AG08396 (cell line): Measurements from ENCODE around the gene PDE5A.
A peak's percentile ranks its signal among the peaks of the same experiment; 100 is the strongest.
"Not testable (repeated sequence)": the region's sequence is repeated elsewhere in the genome, so short reads cannot be mapped to it uniquely, and the experiment has no call there.

Experiments
- DNase-seq: peaks from one replicate; pipeline ENCODE4 v3.0.0; 2012; ENCODE audit warnings: low spot score, mixed read lengths

PDE5A gene

GRCh38 chr4:119646347-119647071 is 17.9 kb upstream of the PDE5A start:
- DNase-seq, result no peak

- no peak for DNase-seq
Observed at GRCh38 chr4:119643306-119644042, 14.9 kb upstream of the PDE5A start.

DNA sequence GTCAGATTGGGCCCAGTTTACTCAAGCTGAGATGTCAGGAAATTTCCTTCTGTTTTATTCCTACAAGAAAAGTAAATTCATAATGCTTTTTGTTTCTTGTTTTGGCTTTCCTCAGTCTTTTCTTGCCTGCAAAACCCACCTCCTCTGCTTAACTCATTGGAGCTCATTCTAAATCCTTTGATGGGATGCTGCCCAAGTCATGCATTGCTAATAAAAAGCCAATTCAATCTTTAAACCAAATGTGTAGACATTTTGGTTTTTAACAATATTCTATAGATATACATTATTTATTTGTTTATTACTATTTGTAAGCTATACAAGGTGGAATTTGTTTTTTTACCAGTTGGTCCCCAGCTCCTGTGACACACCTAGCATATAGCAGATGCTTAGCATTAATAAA is 13.2 kb upstream of the PDE5A start:
- no peak for DNase-seq

DNA sequence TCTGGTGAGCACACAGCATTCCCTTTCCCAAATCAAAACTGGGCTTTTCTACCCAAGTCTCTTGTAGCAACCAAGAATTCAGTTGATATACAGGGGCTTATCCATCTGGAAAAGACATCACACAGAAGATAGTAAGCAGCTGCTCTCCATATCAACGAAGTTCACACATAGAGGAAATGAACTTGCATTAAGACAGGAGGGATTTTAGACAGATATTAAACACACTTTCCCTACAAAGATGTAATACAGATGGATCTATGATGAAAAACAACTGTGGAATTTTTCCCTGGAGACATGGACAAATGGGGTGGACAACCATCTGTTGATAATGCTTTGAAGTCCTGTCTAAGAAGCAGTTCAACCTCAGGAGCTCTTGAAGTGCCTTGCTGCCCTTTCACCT is 9.8 kb upstream of the PDE5A start:
- no peak for DNase-seq

GRCh38 chr4:119636851-119637250 is 8.2 kb upstream of the PDE5A start:
- not testable (repeated sequence) for DNase-seq

GRCh38 chr4:119632216-119632615 is 3.6 kb upstream of the PDE5A start:
- peak; percentile 43 for DNase-seq

DNA sequence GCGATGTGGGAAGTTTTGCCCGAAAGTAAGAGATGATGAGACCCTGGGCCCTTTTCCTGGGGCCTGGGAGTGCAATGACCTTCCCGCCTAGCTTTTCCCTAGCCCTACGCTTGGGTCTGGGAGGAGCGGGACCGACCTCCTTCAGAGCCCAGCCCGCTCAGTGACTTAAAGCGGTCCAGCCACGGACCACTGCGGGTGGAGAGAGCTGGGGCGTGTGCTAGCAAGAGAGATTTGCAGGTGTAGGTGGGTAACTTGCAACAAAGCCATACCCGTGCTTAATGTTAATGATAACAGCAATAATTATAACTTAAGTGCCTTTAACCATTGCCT is 503 bp upstream of the PDE5A start:
- DNase-seq, result no peak

- DNase-seq, result peak; percentile 87
Observed at GRCh38 chr4:119627267-119628255, 1.0 kb downstream of the PDE5A start.

GRCh38 chr4:119626943-119627266 is 1.7 kb downstream of the PDE5A start:
- no peak for DNase-seq

DNA sequence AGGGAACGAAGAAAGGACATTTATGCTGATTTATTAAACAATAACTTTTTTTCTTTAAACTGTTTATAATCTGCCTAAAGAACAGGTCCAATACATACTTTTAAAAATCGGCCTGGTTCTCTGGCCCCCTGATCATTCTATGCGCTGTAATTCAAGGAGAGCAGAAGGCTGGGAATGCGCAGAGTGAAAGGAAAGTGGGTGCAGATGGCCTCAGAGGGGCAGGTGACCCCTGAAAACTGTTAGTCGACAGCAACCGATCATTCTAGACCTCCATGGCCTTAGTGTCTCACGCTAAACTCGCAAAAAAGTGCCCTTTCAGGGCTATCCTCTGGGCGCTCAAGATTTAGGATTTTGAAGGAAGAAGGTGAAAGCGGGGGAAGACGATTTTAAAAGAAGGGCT is 2.2 kb downstream of the PDE5A start:
- no peak for DNase-seq

- no peak for DNase-seq
Observed at GRCh38 chr4:119625761-119626160, 2.8 kb downstream of the PDE5A start.

DNA sequence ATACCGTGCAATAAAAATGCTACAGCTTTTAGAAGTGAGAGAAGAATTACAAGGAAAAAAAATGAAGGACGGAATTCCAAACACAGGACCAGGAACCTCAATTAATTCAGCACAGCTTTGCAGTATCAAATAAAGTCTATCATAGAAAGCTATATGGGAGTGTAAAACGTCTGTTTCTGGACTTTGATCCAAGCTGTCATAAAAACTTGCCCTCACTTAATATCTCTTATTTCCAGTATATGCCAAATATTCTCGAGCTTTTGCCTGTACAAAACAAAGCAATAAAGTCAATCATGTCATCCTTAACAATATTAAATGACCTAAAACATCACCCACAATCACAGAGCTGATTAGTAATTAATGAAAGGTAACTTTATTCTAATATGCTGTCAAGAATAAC is 4.2 kb downstream of the PDE5A start:
- DNase-seq, result no peak

DNA sequence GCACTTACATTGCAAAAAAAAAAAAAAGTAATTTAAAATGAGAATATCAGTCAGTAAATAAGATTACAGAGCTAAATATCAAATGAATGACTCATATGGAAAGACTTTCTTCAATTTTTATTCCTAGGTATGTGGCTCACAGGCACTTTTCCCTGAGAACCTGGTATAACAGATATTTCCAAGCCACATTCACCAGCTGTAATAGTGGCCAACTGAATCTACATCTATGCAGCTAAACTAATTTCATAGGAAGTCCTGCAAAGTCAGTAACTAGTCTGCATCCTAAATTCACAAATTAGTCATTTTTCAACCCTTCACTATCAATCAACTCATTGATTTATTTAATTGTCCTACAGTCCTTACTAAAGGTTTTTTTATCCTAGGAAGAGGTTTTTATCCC is 5.6 kb downstream of the PDE5A start:
- DNase-seq, result no peak

GRCh38 chr4:119615068-119615719 is 13.4 kb downstream of the PDE5A start:
- no peak for DNase-seq

DNA sequence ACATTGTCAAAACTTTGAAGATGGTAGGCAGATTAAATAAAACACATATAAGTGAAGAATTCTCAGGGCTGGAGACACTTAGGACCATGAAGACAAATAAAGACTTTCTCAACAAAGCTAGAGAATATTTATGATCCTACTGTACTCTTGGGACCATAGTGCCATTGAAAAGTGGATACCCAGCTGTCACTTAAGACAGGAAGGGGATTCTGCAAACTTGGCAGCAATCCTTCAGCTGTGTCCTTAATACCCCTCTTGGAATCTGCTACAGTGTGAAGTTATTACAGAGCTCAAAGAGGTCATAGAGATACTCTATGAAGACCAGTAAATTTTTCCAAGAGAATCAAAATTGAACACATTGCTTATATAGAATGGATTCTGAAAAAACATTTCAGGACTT is 24.3 kb downstream of the PDE5A start:
- no peak for DNase-seq

GRCh38 chr4:119602366-119602765 is 26.2 kb downstream of the PDE5A start:
- DNase-seq, result no peak

DNA sequence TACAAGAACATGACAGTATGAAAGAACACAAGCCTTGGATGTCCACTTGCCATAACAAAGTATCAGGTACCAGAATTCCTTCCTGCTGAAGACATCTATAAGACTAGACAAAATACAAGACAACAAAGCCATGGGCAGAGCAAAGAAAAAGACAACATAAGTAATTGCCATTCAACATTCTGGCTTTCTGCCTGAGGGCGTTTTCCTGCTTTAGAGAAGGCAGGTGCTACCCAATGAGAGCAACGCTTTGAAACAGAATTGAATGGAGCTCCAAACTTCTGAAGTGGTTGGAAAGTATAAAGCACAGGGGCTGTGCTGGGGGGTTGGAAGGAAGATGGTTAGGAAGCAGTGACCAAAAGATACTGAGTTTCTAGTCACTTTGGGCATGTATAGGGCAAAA is 30.1 kb downstream of the PDE5A start:
- DNase-seq, result no peak

DNA sequence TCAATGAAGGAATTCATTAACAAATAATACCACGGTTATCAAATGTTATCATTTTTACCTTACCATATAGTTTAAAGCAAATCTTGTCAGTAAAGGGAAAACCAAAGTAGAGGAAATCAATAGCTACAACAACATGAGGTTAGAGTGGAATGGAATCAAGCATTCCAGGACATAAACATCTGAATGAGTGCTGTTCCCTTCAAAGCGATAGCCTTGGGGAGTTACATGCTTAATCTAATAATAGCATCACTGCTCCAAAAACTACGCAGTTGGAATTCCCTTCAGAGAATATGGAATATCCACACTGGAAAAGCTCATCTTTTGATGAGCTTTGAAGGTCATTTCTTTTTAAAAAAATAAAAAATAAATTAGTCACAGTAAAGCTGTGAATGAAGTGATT is 31.2 kb downstream of the PDE5A start:
- no peak for DNase-seq

- no peak for DNase-seq
Observed at GRCh38 chr4:119593698-119594097, 34.9 kb downstream of the PDE5A start.

DNA sequence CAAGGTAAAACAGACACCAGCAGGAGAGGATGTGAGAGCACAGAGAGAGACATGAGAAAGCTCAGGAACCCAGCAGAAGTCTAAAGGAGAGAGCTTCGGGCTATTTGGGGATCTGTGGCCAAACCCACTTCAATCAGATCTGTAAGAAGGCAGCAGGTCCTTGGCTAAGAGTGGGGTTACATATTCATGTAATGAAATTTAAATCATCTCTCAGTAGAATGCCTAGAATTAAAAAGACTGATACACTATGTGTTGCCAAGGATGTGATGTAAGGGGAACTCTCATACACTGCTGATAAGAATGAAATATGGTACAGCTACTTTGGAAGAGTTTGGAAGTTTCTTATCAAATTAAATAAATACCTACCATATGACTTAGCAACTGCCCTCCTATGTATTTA is 35.8 kb downstream of the PDE5A start:
- no peak for DNase-seq

GRCh38 chr4:119589165-119589564 is 39.4 kb downstream of the PDE5A start:
- DNase-seq, result peak; percentile 12

- DNase-seq, result no peak
Observed at GRCh38 chr4:119587796-119588195, 40.8 kb downstream of the PDE5A start.
